K562 (cell line): ENCODE results near the gene NPAS2. TPM values are rescaled to one million over a fixed set of nuclear protein-coding genes. Genes with fewer than 3 reads are reported as not detected.

Experiments
- ATAC-seq: fragments of 200-7000 bp; cut with Tn5 transposase; 3 replicates; pipeline ENCODE4 v1.9.1; 2020; ENCODE audit warnings: moderate library complexity
- BruUV-seq: library from RNA; stranded (reverse); fragments of 400-500 nt; replicated peaks from 2 replicates; lab custom pipeline; 2021; lab: Mats Ljungman, UMichigan
- CTCF ChIA-PET: fragments of 300-600 bp; formaldehyde crosslinking; extraction: SDS; loops from one replicate; lab custom pipeline; 2021; ENCODE audit warnings: low intra/inter-chr PET ratio; lab: Yijun Ruan, JAX
- POLR2A ChIA-PET: fragments of 300-600, 350-650 bp; sonication (Branson Sonifier 250); formaldehyde crosslinking; extraction: SDS; loops from one replicate; lab custom pipeline; 2021; ENCODE audit warnings: antibody characterized with exemption, inconsistent platforms; lab: Yijun Ruan, JAX
- DNase-seq, 4 experiments: peaks; one replicate each; pipeline versions ENCODE4 v3.0.0 to v3.0.0-alpha.2; 2011 to 2018; ENCODE audit warnings: low spot score in 3 of 4, mixed read lengths in 3 of 4; ENCODE audit errors: extremely low read depth in 1 of 4
- FAIRE-seq: peaks from 2 replicates; lab custom pipeline; 2011; peaks lifted over from hg19 to GRCh38; lab: Jason Lieb, UNC
- H2AFZ ChIP-seq: 2 replicates; pipeline ENCODE4 v1.6.0; 2011; ENCODE audit warnings: low read depth, low read length, control low read depth, inconsistent platforms
- H3K27ac ChIP-seq: fragments of 200-600 bp; 3 replicates; pipeline ENCODE4 v1.8.0; 2011; ENCODE audit warnings: low read depth, mild to moderate bottlenecking, control low read depth, inconsistent platforms, low read length, moderate library complexity, mixed read lengths; ENCODE audit errors: extremely low read depth
- H3K27me3 ChIP-seq, 2 experiments: fragments of 300-600 bp in 1 of 2; 2 replicates in 1 of 2; 3 replicates in 1 of 2; pipeline versions ENCODE4 v1.6.0 to v1.8.0; 2011; ENCODE audit warnings: inconsistent platforms in 2 of 2, low read length in 2 of 2, mild to moderate bottlenecking in 1 of 2, mixed read lengths in 1 of 2, moderate library complexity in 1 of 2; ENCODE audit not compliant: control insufficient read depth in 2 of 2, insufficient read depth in 2 of 2
- H3K36me3 ChIP-seq: fragments of 300-600 bp; 3 replicates; pipeline ENCODE4 v1.8.0; 2011; ENCODE audit warnings: mild to moderate bottlenecking, low read length, inconsistent platforms; ENCODE audit not compliant: control insufficient read depth, insufficient read depth
- H3K4me1 ChIP-seq, 2 experiments: fragments of 200-600 bp in 1 of 2; replicated peaks in 1 of 2; 2 replicates in 1 of 2; 3 replicates in 1 of 2; pipeline versions ENCODE4 v1.5.1 to v1.8.0; 2011; ENCODE audit warnings: inconsistent platforms in 2 of 2, low read length in 2 of 2, mild to moderate bottlenecking in 1 of 2, mixed read lengths in 1 of 2, moderate library complexity in 1 of 2; ENCODE audit not compliant: control insufficient read depth in 2 of 2, insufficient read depth in 2 of 2
- H3K4me2 ChIP-seq: 2 replicates; pipeline ENCODE4 v1.6.1; 2011; ENCODE audit warnings: low read length, control low read depth, inconsistent platforms, mixed read lengths; ENCODE audit not compliant: insufficient read depth
- H3K4me3 ChIP-seq: fragments of 200-600 bp; sonication (generic), shearing (Covaris generic); 2 replicates; pipeline ENCODE4 v1.5.1; 2016; ENCODE audit warnings: control low read depth, inconsistent platforms
- H3K79me2 ChIP-seq: fragments of 200-600 bp; 3 replicates; pipeline ENCODE4 v1.8.0; 2011; ENCODE audit warnings: low read length, inconsistent platforms; ENCODE audit not compliant: control insufficient read depth, insufficient read depth
- H3K9ac ChIP-seq, 2 experiments: 2 replicates each; pipeline versions ENCODE4 v1.6.0 to v1.6.1; 2011; ENCODE audit warnings: low read depth in 2 of 2, low read length in 2 of 2, control low read depth in 1 of 2, inconsistent platforms in 1 of 2, mild to moderate bottlenecking in 1 of 2, mixed read lengths in 1 of 2; ENCODE audit not compliant: insufficient read depth in 1 of 2
- H3K9me1 ChIP-seq: one replicate; pipeline ENCODE4 v1.6.0; 2011; ENCODE audit warnings: inconsistent platforms, mild to moderate bottlenecking, low read length, moderate library complexity; ENCODE audit not compliant: control insufficient read depth, insufficient read depth
- H3K9me3 ChIP-seq: replicated peaks from 2 replicates; pipeline ENCODE4 v1.5.1; 2011; ENCODE audit warnings: low read depth, low read length, inconsistent platforms; ENCODE audit not compliant: control insufficient read depth, insufficient read depth
- H4K20me1 ChIP-seq: replicated peaks from 2 replicates; pipeline ENCODE4 v1.6.1; 2011; ENCODE audit warnings: low read length, inconsistent platforms, mixed read lengths; ENCODE audit not compliant: control insufficient read depth, insufficient read depth
- ARNT ChIP-seq, 2 experiments: fragments of 450-650 bp; IDR thresholded peaks; 2 replicates each; pipeline ENCODE4 v1.6.1; 2016; ENCODE audit warnings: mild to moderate bottlenecking in 1 of 2
- ELF1 ChIP-seq: fragments of 200-800 bp; sonication (Bioruptor generic); IDR thresholded peaks from 2 replicates; pipeline ENCODE4 v1.6.1; 2016; ENCODE audit warnings: missing genetic modification characterization, missing compliant biosample characterization
- ESRRB ChIP-seq: fragments of 250-450 bp; sonication (Bioruptor Pico); IDR thresholded peaks from 2 replicates; pipeline ENCODE4 v1.5.0; 2020; ENCODE audit warnings: mild to moderate bottlenecking, moderate library complexity, borderline replicate concordance
- NR2C2 ChIP-seq, 2 experiments: fragments of 200-800 bp in 1 of 2; sonication (Bioruptor generic) in 1 of 2; sonication (generic) in 1 of 2; formaldehyde crosslinking in 1 of 2; IDR thresholded peaks; 2 replicates each; pipeline versions ENCODE4 v1.6.1 to v1.8.0; 2016 to 2022; ENCODE audit warnings: mild to moderate bottlenecking in 1 of 2, missing compliant biosample characterization in 1 of 2, missing genetic modification characterization in 1 of 2, missing genetic modification reagents in 1 of 2
- PRMT5 ChIP-seq: sonication (generic); formaldehyde crosslinking; IDR thresholded peaks from 2 replicates; pipeline ENCODE4 v1.5.0; 2020; ENCODE audit warnings: missing genetic modification reagents
- YY1 ChIP-seq, 3 experiments: IDR thresholded peaks; 2 replicates each; pipeline ENCODE4 v1.6.1; 2011; ENCODE audit warnings: low read length in 2 of 3, mild to moderate bottlenecking in 2 of 3, moderate library complexity in 2 of 3, borderline replicate concordance in 1 of 3, control low read depth in 1 of 3, low read depth in 1 of 3; ENCODE audit not compliant: insufficient read depth in 3 of 3, insufficient replicate concordance in 2 of 3, control insufficient read depth in 1 of 3, insufficient read length in 1 of 3; ENCODE audit errors: extremely low read depth in 1 of 3
- WGBS: fragments of 100-300 bp; shearing (Covaris generic); methylation state at CpG from one replicate; pipeline ENCODE4 v1.1.6; 2016; ENCODE audit warnings: low coverage, mixed read lengths; ENCODE audit not compliant: insufficient coverage; ENCODE audit errors: missing lambda C conversion rate; 5-methylcytosine and 5-hydroxymethylcytosine counted together
- in situ Hi-C: fragments of 300-500 bp; cut with MboI; formaldehyde crosslinking; loops from 4 replicates; pipeline ENCODE4 v1.15.0; 2018; ENCODE audit warnings: inconsistent platforms, mixed read lengths
- intact Hi-C: fragments of 100-400 bp; cut with micrococcal nuclease; formaldehyde crosslinking; loops from 2 replicates; pipeline ENCODE4 v1.14.2; 2022
- polyA plus RNA-seq, 8 experiments: library from polyadenylated mRNA; depleted of rRNA in 4 of 8; stranded (reverse) in 5 of 8; unstranded in 3 of 8; fragments of >200 nt; fragmentation: Nextera tagmentation in 2 of 8; fragmentation: Illumina TruSeq in 1 of 8; extraction: Ambion mirVana in 2 of 8; extraction: Trizol in 1 of 8; gene quantifications; 2 replicates each; pipeline versions ENCODE4 v1.2.1 to v1.2.3, GENCODE V29; 2011 to 2014; ENCODE audit warnings: inconsistent platforms in 1 of 8, missing spikeins in 1 of 8
- total RNA-seq, 7 experiments: library from RNA; depleted of rRNA in 6 of 7; stranded (reverse); fragments of >200 nt in 6 of 7; fragmentation: Illumina TruSeq in 2 of 7; extraction: Trizol in 2 of 7; gene quantifications; 2 replicates each; pipeline versions ENCODE4 v1.2.1 to v1.2.3, GENCODE V29; 2011 to 2021; ENCODE audit warnings: low replicate concordance in 1 of 7
- TF ChIP-seq, protein P1 (sequence below): fragments of 250-450 bp; sonication (Bioruptor Pico); IDR thresholded peaks from 2 replicates; pipeline ENCODE4 v1.5.0; 2020; ENCODE audit warnings: mild to moderate bottlenecking, borderline replicate concordance
- TF ChIP-seq, protein P2 (sequence below): fragments of 250-450 bp; sonication (Bioruptor Pico); IDR thresholded peaks from 2 replicates; pipeline ENCODE4 v1.5.0; 2021; ENCODE audit warnings: mild to moderate bottlenecking, moderate library complexity

NPAS2 gene
- total and polyA plus RNA-seq, 9 of the 15 experiments (the other 6 are each of a cell fraction or from before 2014, with no cell fraction given): 0.06 to 0.29 (median 0.07) TPM; not detected in 5

DNA sequence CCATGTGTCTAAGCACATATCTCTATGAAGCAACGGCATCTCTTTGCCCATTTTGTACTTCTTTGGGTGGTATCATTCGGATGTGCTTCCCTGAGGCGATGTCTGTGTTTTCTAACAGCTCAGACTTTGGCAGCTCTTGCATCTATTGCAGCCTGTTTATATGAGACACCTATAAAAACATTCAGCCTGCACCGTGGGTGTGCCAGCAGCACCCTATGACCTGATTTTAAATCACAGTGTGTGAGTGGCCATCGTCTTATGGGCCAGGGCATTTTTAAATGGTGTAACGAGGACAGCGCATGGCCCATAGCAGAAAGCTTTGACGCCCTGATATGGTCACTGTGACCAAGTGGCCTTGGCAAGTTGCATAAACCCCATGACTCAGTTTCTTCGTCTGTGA lies 12.9 kb downstream of the NPAS2 start:
- DNase-seq (no peak), FAIRE-seq (no peak), ATAC-seq (no peak)
- intact Hi-C loops (no loop called here), in situ Hi-C loops (no loop called here)
- Histone ChIP-seq H3K79me2 (no peaks in the 10 kb centered on the region), H3K9me3 (no peaks in the 10 kb centered on the region), H2AFZ (no peak overlapping the region), H3K36me3 (no peaks in the 10 kb centered on the region), H3K9me1 (no peaks in the 10 kb centered on the region), H3K9ac (no peak overlapping the region), H3K4me2 (no peak overlapping the region), H3K27me3 (peaks cover 22 to 48% of the 10 kb centered on the region in 2 experiments; a peak in 4 of 5 replicates), H3K4me3 (no peak overlapping the region), H4K20me1 (no peaks in the 10 kb centered on the region), H3K27ac (no peak overlapping the region), H3K4me1 (no peaks in the 10 kb centered on the region)
- WGBS: under 1% methylated on average over 9 of the region's 9 CpGs
- POLR2A ChIA-PET: no interaction called here
- CTCF ChIA-PET: no interaction called here
- no TSS peak for BruUV-seq
- TF ChIP-seq ARNT (IDR thresholded peaks at IDR 0.05) (no peak), NR2C2 (CRISPR knock-in tag; IDR thresholded peaks at IDR 0.05) (no peak), NR2C2 (tag; IDR thresholded peaks at IDR 0.05) (no peak)

DNA sequence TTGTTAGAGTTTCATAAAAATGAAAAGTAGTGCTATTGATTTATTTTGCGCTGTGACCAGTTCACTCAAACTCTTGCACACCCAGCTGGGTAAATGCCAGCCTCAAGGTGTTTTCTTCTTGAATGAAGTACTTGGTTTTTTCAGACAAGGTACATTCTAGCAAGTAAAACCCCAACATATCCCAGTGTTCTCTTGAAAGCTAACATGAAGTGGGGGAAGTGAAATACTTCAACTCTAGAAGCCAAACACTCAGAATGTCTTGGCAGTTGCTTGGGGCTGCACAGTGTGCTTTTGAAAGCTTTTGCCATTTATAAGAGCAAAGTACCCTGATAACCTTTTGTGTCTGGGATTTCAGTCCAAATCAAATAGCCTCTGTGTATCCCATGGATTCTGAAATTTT lies 13.4 kb downstream of the NPAS2 start:
- H3K4me2 ChIP-seq: no peak overlapping the region
- no peak overlapping the region for H3K4me3 ChIP-seq
- POLR2A ChIA-PET: interaction anchor here (1.6 kb wide), 1 partner anchor 8 kb away, joined by 4 read pairs; no protein-coding TSS in a partner anchor
- H3K9me3 ChIP-seq: no peaks in the 10 kb centered on the region
- intact Hi-C loops (no loop called here), in situ Hi-C loops (no loop called here)
- 0% methylated on average over 1 of the region's 1 CpG for WGBS
- ATAC-seq: no peak
- H3K27me3 ChIP-seq: peaks cover 22 to 48% of the 10 kb centered on the region in 2 experiments; a peak in 4 of 5 replicates
- H3K27ac ChIP-seq: no peak overlapping the region
- H2AFZ ChIP-seq: no peak overlapping the region
- no peak for FAIRE-seq
- no peaks in the 10 kb centered on the region for H3K9me1 ChIP-seq
- no peaks in the 10 kb centered on the region for H3K4me1 ChIP-seq
- TF ChIP-seq YY1 (IDR thresholded peaks at IDR 0.05; ENCODE audit: borderline replicate concordance in 1 of 3, control insufficient read depth in 1 of 3, extremely low read depth in 1 of 3, insufficient read depth in 3 of 3, insufficient read length in 1 of 3, insufficient replicate concordance in 2 of 3, low read depth in 1 of 3, low read length in 2 of 3): no peak
- TF ChIP-seq PRMT5 (CRISPR knock-in tag): no peak
- TF ChIP-seq, protein P1, sequence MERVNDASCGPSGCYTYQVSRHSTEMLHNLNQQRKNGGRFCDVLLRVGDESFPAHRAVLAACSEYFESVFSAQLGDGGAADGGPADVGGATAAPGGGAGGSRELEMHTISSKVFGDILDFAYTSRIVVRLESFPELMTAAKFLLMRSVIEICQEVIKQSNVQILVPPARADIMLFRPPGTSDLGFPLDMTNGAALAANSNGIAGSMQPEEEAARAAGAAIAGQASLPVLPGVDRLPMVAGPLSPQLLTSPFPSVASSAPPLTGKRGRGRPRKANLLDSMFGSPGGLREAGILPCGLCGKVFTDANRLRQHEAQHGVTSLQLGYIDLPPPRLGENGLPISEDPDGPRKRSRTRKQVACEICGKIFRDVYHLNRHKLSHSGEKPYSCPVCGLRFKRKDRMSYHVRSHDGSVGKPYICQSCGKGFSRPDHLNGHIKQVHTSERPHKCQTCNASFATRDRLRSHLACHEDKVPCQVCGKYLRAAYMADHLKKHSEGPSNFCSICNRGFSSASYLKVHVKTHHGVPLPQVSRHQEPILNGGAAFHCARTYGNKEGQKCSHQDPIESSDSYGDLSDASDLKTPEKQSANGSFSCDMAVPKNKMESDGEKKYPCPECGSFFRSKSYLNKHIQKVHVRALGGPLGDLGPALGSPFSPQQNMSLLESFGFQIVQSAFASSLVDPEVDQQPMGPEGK (CRISPR knock-in tag): no peak
- TF ChIP-seq, protein P2, sequence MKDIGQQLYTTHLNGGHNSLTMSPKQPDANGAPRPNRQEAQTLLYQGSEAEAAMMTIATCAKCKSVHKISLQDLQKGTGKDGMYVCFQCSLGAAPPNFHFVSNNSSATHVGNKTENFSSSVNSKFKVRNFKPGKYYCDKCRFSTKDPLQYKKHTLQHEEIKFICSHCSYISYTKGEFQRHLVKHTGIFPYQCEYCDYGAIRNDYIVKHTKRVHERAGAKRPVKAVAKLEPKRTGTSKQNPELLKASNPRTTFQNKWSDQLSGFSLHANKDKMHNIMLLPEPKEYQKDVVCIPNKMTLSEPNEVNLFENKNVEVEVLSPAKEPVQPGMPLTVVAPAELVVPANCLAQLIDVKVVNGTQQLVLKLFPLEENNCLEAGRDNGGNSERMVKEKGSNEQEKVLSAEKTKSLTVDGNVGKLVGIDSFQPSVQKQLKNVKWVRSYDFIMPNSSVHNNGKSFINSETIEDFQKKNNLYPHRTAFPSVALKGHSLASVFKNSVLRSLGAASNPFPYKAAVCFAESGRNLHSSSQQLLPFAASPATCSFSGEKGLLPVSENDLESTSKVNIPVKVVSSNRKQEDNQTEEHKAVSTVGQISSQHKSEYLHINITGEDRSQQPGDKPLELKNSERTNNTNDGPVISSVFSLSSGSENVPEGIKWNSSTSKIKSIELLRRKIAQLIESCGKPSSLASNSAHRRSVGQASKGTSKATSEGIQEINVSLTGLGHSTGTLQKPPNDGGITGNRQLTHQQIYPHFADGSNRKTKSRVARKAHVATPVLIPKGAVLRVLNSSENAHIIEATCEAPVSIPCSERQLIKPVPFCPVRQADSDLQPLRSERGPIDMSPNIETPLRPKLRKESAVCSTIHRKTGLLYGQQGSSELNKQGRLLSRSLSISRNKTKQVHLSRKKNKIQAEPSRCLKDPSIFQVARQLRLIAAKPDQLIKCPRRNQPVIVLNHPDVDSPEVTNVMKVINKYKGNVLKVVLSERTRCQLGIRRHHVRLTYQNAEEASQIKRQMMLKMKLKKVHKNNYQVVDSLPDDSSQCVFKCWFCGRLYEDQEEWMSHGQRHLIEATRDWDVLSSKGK (CRISPR knock-in tag): no peak
- no peak for TF ChIP-seq ESRRB (CRISPR knock-in tag)
- TF ChIP-seq ELF1 (tag): no peak
- no peaks in the 10 kb centered on the region for H4K20me1 ChIP-seq
- H3K36me3 ChIP-seq: no peaks in the 10 kb centered on the region
- no peaks in the 10 kb centered on the region for H3K79me2 ChIP-seq
- BruUV-seq: no TSS peak
- H3K9ac ChIP-seq: no peak overlapping the region
- CTCF ChIA-PET: no interaction called here
- DNase-seq: no peak
